ENCODE data around the gene CDH23. TPM values are rescaled to one million over a fixed set of nuclear protein-coding genes. Genes with fewer than 3 reads are reported as not detected.

Gene CDH23
- polyA plus RNA-seq, 1 donor, result 0.90 TPM

GRCh38 chr10:71486484-71487114 lies 89.9 kb downstream of the CDH23 start:
- DNase-seq, result no peak

GRCh38 chr10:71487726-71488125 lies 91.0 kb downstream of the CDH23 start:
- DNase-seq, result no peak

- DNase-seq, result no peak
Observed at GRCh38 chr10:71489077-71489476, 92.4 kb downstream of the CDH23 start.

GRCh38 chr10:71492872-71493271 lies 96.2 kb downstream of the CDH23 start:
- no peak for DNase-seq

GRCh38 chr10:71493741-71494140 lies 97.0 kb downstream of the CDH23 start:
- no peak for DNase-seq

GRCh38 chr10:71494476-71494875 lies 97.8 kb downstream of the CDH23 start:
- DNase-seq, result no peak

GRCh38 chr10:71494980-71495381 lies 98.3 kb downstream of the CDH23 start:
- DNase-seq, result no peak

- no peak for DNase-seq
Observed at GRCh38 chr10:71496927-71497762, 100.4 kb downstream of the CDH23 start.

- no peak for DNase-seq
Observed at GRCh38 chr10:71497763-71498326, 101.1 kb downstream of the CDH23 start.

GRCh38 chr10:71501402-71501801 lies 104.7 kb downstream of the CDH23 start:
- DNase-seq, result no peak

- no peak for DNase-seq
Observed at GRCh38 chr10:71502190-71502589, 105.5 kb downstream of the CDH23 start.

- no peak for DNase-seq
Observed at GRCh38 chr10:71502851-71503250, 106.1 kb downstream of the CDH23 start.

- DNase-seq, result no peak
Observed at GRCh38 chr10:71504168-71504567, 107.4 kb downstream of the CDH23 start.

GRCh38 chr10:71504570-71504969 lies 107.8 kb downstream of the CDH23 start:
- no peak for DNase-seq

- no peak for DNase-seq
Observed at GRCh38 chr10:71505862-71506261, 109.1 kb downstream of the CDH23 start.

- DNase-seq, result no peak
Observed at GRCh38 chr10:71509444-71509843, 112.7 kb downstream of the CDH23 start.

GRCh38 chr10:71511206-71511605 lies 114.5 kb downstream of the CDH23 start:
- no peak for DNase-seq

GRCh38 chr10:71512312-71512711 lies 115.6 kb downstream of the CDH23 start:
- no peak for DNase-seq

- no peak for DNase-seq
Observed at GRCh38 chr10:71512761-71513539, 116.2 kb downstream of the CDH23 start.

GRCh38 chr10:71513540-71513853 lies 116.8 kb downstream of the CDH23 start:
- no peak for DNase-seq

GRCh38 chr10:71513936-71514335 lies 117.2 kb downstream of the CDH23 start:
- DNase-seq, result no peak

- DNase-seq, result no peak
Observed at GRCh38 chr10:71515531-71516172, 118.9 kb downstream of the CDH23 start.

All from left kidney (tissue), 2 donors.